Large intestine (tissue), 1 donor: ENCODE data around the gene CLIC2. TPM values are rescaled to one million over a fixed set of nuclear protein-coding genes. Genes with fewer than 3 reads are reported as not detected.

Experiments
- polyA plus RNA-seq: library from polyadenylated mRNA; unstranded; fragments of 120-200 nt; gene quantifications from one replicate; pipeline ENCODE4 v1.2.1, GENCODE V29; 2013

Gene CLIC2
- polyA plus RNA-seq, 1 donor = 6.0 TPM

Other genes starting within 250 kb of the CLIC2 start
- gene VBP1, start 118.2 kb downstream of the CLIC2 start, polyA plus RNA-seq = 43.9 TPM
- 1.6 TPM for gene RAB39B, start 70.1 kb downstream of the CLIC2 start, polyA plus RNA-seq
- not detected for gene F8A2, start 47.5 kb upstream of the CLIC2 start, polyA plus RNA-seq
- 4.4 TPM for gene F8A3, start 124.0 kb upstream of the CLIC2 start, polyA plus RNA-seq